Kasumi-1 (cell line): ENCODE data around the gene RAB11B.
A peak's percentile ranks its signal among the peaks of the same experiment; 100 is the strongest.
"Not testable (repeated sequence)": the region's sequence is repeated elsewhere in the genome, so short reads cannot be mapped to it uniquely, and the experiment has no call there.

Experiments used
- DNase-seq, 2 experiments: peaks; one replicate each; lab custom pipeline; 2025; lab: John Stamatoyannopoulos, UW

Gene RAB11B

DNA sequence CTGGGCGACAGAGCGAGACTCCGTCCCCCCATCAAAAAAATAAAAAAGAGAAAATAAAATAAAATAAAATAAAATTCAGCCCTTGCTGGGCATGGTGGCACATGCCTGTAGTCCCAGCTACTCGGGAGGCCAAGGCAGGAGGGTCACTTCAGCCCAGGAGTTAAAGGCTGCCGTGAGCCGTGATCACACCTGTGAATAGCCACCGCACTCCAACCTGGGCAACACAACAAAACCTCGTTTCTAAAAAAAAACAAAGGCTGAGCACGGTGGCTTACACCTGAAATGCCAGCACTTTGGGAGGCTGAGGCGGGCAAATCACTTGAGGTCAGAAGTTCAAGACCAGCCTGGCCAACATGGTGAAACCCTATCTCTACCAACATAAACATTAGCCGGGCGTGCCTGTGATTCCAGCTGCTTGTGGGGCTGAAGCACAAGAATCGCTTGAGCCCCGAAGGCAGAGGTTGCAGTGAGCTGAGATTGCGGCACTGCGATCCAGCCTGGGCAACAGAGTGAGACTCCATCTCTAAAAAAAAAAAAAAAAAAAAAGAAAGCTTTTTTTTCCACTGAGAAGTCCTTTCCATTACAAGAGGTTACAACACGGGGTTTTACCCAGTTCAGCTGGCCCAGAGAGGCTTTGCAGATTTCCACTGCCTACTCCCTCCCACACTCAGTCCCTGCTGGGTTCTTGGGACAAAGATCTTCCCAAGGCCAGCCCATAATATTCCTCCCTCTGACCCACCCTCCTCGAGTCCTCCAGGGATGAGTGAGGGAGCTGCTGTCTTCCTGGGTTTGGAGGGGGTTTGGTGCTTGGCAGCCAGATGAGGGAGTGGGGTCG, 19.8 kb upstream of the RAB11B start:
- DNase-seq, result no peak

DNA sequence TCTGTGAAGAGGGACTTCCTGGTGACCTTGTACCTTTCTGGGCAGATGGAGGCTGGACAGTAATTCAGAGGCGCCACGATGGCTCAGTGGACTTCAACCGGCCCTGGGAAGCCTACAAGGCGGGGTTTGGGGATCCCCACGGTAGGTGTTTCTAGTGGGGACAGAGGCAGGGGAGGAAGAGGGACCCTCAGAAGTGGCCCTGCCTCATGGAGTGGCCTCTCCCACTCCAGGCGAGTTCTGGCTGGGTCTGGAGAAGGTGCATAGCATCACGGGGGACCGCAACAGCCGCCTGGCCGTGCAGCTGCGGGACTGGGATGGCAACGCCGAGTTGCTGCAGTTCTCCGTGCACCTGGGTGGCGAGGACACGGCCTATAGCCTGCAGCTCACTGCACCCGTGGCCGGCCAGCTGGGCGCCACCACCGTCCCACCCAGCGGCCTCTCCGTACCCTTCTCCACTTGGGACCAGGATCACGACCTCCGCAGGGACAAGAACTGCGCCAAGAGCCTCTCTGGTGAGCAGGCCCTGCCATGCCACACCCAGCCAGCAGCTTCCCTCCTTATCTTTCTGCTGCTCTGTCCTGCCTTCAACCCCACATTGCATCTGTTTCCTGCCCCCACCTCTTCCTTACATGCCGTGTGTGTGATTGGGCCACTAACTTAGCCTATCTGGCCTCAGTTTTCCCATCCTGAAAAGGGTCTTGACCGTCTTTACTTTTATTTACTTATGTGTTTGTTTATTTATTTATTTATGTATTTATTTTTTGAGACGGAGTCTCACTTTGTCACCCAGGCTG, 19.0 kb upstream of the RAB11B start:
- DNase-seq, result peak; percentile 48 to 56

DNA sequence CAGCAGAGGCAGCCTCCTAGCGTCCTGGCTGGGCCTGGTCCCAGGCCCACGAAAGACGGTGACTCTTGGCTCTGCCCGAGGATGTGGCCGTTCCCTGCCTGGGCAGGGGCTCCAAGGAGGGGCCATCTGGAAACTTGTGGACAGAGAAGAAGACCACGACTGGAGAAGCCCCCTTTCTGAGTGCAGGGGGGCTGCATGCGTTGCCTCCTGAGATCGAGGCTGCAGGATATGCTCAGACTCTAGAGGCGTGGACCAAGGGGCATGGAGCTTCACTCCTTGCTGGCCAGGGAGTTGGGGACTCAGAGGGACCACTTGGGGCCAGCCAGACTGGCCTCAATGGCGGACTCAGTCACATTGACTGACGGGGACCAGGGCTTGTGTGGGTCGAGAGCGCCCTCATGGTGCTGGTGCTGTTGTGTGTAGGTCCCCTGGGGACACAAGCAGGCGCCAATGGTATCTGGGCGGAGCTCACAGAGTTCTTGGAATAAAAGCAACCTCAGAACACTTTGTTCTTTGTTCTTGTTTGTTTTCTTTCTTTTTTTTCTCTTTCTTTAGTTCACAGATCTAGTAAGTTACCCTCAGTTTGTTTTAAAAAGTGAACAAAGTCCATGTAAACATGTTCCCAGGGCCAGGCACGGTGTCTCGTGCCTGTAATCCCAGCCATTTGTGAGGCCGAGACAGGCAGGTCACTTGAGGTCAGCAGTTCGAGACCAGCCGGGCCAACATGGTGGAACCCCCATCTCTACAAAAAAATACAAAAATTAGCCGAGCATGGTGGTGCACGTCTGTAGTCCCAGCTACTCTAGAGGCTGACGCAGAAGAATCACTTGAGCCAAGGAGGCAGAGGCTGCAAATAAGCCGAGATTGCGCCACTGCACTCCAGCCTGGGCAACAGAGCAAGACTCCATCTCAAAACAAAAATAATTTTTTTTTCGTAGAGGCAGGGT, 16.0 kb upstream of the RAB11B start:
- DNase-seq, result no peak

DNA sequence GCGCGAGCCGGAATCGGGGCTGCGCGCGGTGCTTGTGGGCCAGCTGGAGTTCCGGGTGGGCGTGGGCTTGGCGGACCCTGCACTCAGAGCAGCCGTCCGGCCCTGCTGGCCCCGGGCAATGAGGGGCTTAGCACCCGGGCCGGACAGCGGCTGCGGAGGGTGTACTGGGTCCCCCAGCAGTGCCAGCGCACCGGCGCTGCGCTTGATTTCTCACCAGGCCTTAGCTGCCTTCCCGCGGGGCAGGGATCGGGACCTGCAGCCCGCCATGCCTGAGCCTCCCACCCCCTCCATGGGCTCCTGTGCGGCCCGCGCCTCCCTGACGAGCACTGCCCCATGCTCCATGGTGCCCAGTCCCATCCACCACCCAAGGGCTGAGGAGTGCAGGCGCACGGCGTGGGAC, 14.4 kb upstream of the RAB11B start:
- DNase-seq, result not testable (repeated sequence)

DNA sequence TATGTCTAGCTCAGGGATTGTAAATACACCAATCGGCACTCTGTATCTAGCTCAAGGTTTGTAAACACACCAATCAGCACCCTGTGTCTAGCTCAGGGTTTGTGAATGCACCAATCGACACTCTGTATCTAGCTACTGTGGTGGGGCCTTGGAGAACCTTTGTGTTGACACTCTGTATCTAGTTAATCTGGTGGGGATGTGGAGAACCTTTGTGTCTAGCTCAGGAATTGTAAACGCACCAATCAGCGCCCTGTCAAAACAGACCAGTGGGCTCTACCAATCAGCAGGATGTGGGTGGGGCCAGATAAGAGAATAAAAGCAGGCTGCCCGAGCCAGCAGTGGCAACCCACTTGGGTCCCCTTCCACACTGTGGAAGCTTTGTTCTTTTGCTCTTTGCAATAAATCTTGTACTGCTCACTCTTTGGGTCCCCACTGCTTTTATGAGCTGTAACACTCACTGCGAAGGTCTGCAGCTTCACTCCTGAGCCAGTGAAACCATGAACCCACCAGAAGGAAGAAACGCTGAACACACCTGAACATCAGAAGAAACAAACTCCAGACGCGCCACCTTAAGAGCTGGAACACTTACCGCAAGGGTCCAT, 13.7 kb upstream of the RAB11B start:
- DNase-seq, result not testable (repeated sequence)

DNA sequence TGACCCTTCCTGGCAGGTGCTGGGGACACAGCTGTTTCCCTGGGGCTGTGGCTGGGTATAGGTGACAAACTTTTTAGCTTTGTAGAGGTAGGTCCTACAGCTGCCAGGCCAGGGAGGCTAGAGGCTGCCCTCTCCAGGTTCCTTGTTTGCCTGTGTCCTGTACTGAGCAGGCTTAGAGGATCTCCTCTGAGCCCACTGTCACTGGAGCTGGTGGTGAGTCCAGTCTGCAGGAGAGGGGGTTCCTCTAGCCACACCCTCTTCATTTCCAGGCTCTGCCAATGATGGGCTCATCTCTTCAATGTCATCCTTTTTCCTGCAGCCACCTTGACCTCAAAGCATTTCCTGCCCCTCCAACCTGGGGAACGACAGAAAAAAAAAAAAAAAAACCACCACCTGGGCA, 12.6 kb upstream of the RAB11B start:
- no peak for DNase-seq

DNA sequence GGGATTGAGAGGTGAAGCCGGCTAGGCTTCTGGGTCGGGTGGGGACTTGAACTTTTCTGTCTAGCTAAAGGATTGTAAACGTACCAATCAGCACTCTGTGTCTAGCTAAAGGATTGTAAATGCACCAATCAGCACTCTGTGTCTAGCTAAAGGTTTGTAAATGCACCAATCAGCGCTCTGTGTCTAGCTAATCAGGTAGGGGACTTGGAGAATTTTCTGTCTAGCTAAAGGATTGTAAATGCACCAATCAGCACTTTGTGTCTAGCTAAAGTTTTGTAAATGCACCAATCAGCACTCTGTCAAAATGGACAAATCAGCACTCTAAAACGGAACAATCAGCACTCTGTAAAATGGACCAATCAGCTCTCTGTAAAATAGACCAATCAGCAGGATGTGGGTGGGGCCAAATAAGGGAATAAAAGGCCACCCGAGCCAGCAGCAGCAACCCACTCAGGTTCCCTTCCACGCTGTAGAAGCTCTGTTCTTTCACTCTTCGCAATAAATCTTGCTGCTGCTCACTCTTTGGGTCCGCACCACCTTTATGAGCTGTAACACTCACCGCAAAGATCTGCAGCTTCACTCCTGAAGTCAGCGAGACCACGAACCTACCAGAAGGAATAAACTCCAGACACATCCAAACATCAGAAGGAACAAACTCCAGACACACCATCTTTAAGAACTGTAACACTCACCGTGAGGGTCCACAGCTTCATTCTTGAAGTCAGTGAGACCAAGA, 10.8 kb upstream of the RAB11B start:
- DNase-seq, result not testable (repeated sequence)

DNA sequence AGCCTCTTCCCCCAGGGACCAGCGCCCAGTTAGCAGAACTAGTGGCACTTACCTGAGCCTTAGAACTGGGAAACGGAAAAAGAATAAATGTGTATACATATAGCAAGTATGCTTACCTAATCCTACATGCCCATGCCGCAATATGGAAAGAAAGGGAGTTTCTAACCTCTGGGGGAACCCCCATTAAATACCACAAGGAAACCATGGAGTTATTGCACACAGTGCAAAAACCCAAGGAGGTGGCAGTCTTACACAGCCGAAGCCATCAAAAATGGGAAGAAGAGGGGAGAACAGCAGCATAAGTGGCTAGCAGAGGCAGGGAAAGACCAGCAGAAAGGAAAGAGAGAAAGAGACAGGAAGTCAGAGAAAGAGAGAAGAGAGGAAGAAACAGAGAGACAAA, 5.6 kb upstream of the RAB11B start:
- not testable (repeated sequence) for DNase-seq

DNA sequence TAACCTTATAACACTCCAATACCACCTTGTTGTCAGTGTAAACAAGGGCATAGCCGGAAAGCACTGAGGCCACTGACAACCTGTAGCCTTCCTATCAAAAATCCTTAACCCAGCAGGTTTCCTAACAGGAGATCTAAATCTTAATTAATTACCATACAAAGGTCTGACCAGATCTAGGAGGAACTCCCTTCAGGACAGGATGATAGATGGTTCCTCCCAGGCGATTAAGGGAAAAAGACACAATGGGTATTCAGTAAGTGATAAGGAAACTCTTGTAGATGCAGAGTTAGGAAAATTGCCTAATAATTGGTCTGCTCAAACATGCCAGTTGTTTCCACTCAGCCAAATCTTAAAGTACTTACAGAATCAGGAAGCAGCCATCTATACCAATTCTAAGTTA, 5.1 kb upstream of the RAB11B start:
- not testable (repeated sequence) for DNase-seq

DNA sequence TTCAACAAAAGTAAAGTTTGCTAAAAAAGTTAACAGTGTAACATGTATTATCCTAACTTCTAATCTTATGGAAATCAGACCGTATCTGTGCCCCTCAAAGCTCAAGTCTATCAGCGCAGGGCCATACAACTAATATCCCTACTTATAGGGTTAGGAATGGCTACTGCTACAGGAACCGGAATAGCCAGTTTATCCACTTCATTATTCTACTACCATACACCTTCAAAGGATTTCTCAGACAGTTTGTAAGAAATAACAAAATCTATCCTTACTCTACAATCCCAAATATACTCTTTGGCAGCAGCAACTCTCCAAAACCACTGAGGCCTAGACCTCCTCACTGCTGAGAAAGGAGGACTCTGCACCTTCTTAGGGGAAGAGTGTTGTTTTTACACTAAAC, 4.6 kb upstream of the RAB11B start:
- not testable (repeated sequence) for DNase-seq

DNA sequence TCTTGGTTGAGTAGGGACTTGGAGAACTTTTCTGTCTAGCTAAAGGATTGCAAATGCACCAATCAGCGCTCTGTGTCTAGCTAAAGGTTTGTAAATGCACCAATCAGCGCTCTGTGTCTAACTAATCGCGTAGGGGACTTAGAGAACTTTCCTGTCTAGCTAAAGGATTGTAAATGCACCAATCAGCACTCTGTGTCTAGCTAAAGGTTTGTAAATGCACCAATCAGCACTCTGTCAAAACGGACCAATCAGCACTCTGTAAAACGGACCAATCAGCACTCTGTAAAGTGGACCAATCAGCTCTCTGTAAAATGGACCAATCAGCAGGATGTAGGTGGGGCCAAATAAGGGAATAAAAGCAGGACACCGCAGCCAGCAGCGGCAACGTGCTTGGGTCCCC, 3.7 kb upstream of the RAB11B start:
- DNase-seq, result not testable (repeated sequence)

DNA sequence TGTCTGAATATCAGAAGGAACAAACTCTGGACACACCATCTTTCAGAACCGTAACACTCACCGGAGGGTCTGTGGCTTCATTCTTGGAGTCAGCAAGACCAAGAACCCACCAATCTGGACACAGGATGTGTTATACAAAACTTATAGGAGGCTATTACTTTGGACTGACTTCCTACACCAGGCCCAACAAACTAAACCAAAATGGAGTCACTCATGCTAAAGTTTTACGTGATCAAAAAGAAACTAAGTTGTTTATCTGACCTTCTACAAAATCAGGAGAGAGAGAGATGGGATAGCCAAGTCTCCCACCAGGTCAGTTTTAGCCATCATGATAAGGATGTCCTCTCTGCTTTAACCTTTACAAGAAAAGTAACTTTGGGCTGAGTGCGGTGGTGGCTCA, 3.2 kb upstream of the RAB11B start:
- no peak for DNase-seq

DNA sequence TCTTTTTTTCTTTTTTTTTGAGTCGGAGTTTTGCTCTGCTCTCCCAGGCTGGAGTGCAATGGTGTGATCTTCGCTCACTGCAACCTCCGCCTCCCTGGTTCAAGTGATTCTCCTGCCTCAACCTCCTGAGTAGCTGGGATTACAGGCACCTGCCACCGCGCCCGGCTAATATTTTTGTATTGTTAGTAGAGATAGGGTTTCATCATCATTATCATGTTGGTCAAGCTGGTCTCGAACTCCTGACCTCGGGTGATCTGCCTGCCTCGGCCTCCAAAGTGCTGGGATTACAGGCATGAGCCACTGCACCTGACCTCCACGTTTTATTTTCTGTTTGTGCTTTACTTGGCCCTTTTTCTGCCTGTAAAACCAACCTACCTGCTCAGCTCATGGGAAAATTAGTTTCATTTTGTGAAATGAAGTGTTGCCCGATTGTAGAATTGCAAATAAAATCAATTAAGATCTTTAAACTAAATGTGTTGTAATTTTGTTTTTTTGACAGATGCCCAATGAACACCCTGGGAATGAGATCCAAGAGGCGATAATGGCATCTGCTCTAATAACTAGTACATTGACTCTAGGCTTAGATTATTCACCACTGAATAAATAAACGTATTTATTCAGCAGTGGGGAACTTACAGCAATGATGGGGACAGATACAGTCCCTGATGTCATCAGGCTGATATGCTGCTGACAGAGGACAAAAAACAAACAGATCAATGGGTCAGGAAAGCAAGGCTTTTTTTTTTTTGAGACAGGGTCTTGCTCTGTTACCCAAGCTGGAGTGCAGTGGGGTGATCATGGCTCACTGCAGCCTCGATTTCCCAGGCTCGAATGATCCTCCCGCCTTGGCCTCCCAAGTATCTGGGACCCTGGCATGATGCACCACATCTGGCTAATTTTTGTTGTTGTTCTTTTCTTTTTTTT, 2.2 kb upstream of the RAB11B start:
- DNase-seq, result no peak

DNA sequence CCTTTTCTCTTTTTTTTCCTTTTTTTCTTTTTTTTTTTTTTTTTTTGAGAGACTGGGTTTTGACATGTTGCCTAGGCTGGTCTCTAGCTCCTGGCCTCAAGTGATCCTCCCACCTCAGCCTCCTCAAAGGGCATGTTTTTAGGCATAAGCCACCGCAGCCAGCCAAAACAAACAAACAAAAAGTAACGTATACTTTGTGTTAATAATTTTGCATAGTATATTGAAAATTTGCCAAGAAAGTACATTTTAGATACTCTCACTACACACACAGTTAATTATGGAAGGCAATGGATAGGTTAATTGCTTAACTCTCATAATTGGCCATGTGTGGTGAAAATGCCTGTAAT, 1.6 kb upstream of the RAB11B start:
- DNase-seq, result no peak

DNA sequence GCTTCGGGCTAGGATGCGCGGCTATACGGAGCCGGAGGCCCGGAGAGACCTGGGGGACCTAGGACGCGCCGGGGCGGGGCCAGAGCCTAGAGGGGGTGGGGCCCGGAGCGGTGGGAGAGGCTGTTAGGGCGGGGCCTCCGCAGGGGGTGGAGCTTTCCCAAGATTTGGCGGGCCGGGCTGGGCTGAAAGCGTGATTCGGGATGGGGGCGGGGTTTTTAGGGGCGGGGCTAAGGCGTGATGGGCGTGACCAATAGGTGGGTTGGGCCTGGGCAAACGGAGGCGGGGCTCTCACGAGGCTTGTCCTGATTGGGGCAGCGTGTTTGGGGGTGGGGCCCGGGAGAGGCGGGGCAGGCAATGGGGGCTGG, 439 bp downstream of the RAB11B start:
- peak; percentile 85 to 88 for DNase-seq

DNA sequence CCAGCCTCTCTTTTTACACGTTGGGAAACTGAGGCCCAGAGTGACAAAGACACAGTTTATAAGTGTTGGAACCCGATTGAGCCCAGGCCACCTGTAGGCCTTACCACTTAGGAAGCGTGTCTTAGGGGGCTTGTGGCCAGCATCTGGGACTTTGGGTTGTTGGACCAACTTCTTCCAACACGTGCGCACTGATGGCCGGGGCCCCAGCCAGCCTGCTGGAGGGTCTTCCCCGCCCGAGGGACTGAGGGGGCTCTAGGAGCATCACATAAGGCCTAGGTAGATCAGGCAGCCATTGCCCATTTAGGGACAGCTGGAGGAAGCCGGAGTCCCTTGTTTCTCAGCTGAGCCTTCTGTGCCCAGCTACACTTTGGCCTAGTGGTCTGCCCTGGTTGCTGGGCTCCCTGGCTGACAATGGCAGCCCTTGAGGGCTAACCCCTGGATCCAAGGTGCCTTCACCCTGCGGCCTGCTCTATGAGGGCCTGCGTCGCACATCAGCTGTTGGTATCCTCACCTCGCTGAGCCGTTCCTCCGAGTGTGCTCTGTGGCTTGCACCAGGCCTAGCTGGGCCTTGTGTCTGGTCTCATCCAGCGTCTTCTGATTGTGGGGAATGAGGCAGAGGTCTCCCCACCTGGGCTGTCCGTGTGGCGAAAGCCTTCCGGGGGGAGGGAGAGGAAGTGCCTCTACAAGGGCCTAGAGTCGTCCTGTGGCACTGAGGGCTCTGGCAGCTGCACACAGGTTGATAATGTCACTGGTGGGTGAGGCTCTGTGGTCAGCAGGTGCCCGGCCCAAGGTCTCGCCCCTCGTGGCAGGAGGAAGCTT, 1.2 kb downstream of the RAB11B start:
- DNase-seq, result no peak

DNA sequence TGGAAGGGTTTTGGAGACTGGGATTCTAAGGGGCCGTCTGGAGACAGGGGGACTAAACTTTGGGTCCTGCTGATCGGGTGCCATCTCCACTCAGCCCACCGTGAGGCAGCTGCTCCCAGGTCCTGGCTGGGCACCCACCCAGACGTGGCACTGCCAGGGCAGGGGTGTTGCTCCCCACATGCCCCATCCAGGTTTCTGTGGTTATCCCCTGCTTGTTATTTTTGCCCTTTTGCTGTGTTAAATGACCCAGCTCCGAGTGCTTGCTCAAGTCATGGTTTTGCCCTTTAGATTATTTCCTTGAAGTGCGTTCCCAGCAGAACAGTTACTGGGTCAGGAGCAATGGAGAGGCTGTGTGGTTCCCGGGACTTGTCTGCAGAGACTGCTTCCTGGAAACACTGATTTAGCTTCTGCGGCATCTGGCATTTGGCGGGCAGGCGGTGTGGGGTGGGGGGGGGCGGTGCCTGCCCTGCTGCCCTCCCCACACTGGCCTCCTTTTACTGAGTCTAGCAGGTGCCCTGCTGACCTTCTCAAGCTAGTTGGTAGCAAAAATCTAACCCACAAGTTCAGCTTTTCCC, 1.9 kb downstream of the RAB11B start:
- no peak for DNase-seq

DNA sequence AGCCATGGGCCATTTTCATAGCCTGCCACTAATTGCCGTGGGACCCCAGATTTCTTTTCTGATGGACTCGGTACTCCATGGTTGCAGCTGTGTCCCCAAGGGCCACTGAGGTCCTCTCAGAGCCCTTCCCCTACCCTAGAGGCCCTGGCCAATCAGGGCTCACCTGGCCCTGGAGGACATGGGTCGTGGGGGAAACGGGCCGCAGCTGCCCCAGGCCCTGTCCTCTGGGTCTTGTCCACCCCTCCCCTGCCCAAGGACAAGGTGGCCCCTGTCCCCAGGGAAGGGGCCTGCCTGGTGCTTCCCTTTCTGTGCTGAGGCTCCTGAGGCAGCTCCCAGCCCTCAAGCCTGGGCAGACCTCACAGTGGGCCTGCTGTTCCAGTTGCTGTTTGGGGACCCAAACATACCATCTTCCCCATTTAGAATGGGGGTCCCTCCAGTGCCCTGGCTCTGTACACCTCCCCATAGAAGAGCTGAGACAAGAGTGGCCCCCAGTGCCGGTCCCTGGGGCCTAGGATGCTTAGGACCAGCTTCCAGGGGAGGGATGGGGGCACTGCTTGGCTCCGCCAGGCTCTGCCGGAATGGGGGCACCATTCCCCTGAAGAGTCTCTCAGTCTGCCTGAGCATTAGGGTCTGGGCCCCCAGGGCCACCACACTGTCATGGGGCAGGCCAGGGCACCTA, 3.2 kb downstream of the RAB11B start:
- no peak for DNase-seq
